H9 (cell line): Measurements from ENCODE around the gene TEC. TPM values are rescaled to one million over a fixed set of nuclear protein-coding genes. Genes with fewer than 3 reads are reported as not detected.

Source experiments
- DNase-seq: peaks from one replicate; pipeline ENCODE4 v3.0.0-alpha.2; 2017
- H2AFZ ChIP-seq: one replicate; pipeline ENCODE4 v1.6.1; 2013; ENCODE audit warnings: mild to moderate bottlenecking, low read length, control low read depth, moderate library complexity
- H2AK5ac ChIP-seq: 2 replicates; pipeline ENCODE4 v1.6.1; 2013; ENCODE audit warnings: low read length, control low read depth, mixed read lengths; ENCODE audit not compliant: insufficient read length
- H2BK120ac ChIP-seq: one replicate; pipeline ENCODE4 v1.6.1; 2013; ENCODE audit warnings: low read depth, mild to moderate bottlenecking, low read length, control low read depth, inconsistent platforms; ENCODE audit not compliant: poor library complexity, severe bottlenecking
- H2BK12ac ChIP-seq: 2 replicates; pipeline ENCODE4 v1.6.1; 2013; ENCODE audit warnings: low read length, control low read depth, mixed read lengths, low read depth; ENCODE audit not compliant: insufficient read length
- H2BK15ac ChIP-seq: 2 replicates; pipeline ENCODE4 v1.6.1; 2013; ENCODE audit warnings: low read depth, low read length, control low read depth
- H2BK20ac ChIP-seq: one replicate; pipeline ENCODE4 v1.6.1; 2013; ENCODE audit warnings: low read depth, mild to moderate bottlenecking, low read length, control low read depth, inconsistent platforms; ENCODE audit not compliant: poor library complexity, severe bottlenecking
- H2BK5ac ChIP-seq: 2 replicates; pipeline ENCODE4 v1.6.1; 2013; ENCODE audit warnings: low read length, control low read depth, mixed read lengths; ENCODE audit not compliant: insufficient read length
- H3K14ac ChIP-seq: 2 replicates; pipeline ENCODE4 v1.6.1; 2013; ENCODE audit warnings: low read length, control low read depth; ENCODE audit not compliant: insufficient read depth
- H3K18ac ChIP-seq: 2 replicates; pipeline ENCODE4 v1.6.1; 2013; ENCODE audit warnings: low read depth, mild to moderate bottlenecking, mixed read lengths, low read length, control low read depth; ENCODE audit not compliant: insufficient read length
- H3K23ac ChIP-seq: 2 replicates; pipeline ENCODE4 v1.6.1; 2013; ENCODE audit warnings: low read length, control low read depth, mixed read lengths, low read depth; ENCODE audit not compliant: insufficient read length
- H3K23me2 ChIP-seq: 2 replicates; pipeline ENCODE4 v1.6.1; 2013; ENCODE audit warnings: low read depth, mild to moderate bottlenecking, mixed read lengths, low read length, control low read depth; ENCODE audit not compliant: insufficient read length, poor library complexity, severe bottlenecking
- H3K27ac ChIP-seq: 2 replicates; pipeline ENCODE4 v1.5.1; 2013; ENCODE audit warnings: low read length, control low read depth, mixed read lengths, low read depth; ENCODE audit not compliant: insufficient read length
- H3K27me3 ChIP-seq: 2 replicates; pipeline ENCODE4 v1.6.1; 2013; ENCODE audit warnings: low read length, control low read depth, inconsistent platforms; ENCODE audit not compliant: insufficient read depth
- H3K4ac ChIP-seq: 2 replicates; pipeline ENCODE4 v1.6.1; 2013; ENCODE audit warnings: low read depth, mild to moderate bottlenecking, control low read depth, inconsistent platforms, low read length, moderate library complexity
- H3K4me1 ChIP-seq: 2 replicates; pipeline ENCODE4 v1.6.1; 2013; ENCODE audit warnings: low read length, control low read depth, inconsistent platforms; ENCODE audit not compliant: insufficient read depth
- H3K4me2 ChIP-seq: 2 replicates; pipeline ENCODE4 v1.6.1; 2013; ENCODE audit warnings: low read length, control low read depth, mixed read lengths; ENCODE audit not compliant: insufficient read length, insufficient read depth
- H3K56ac ChIP-seq: 2 replicates; pipeline ENCODE4 v1.6.1; 2013; ENCODE audit warnings: low read depth, mild to moderate bottlenecking, mixed read lengths, low read length, control low read depth; ENCODE audit not compliant: insufficient read length
- H3K79me1 ChIP-seq: 2 replicates; pipeline ENCODE4 v1.6.1; 2013; ENCODE audit warnings: low read depth, mild to moderate bottlenecking, moderate library complexity, low read length, control low read depth, inconsistent platforms; ENCODE audit not compliant: insufficient read depth, poor library complexity, severe bottlenecking
- H3K79me2 ChIP-seq: 2 replicates; pipeline ENCODE4 v1.6.1; 2013; ENCODE audit warnings: low read length, control low read depth, inconsistent platforms; ENCODE audit not compliant: insufficient read depth
- H3K9ac ChIP-seq: 2 replicates; pipeline ENCODE4 v1.6.1; 2013; ENCODE audit warnings: low read length, control low read depth, mixed read lengths; ENCODE audit not compliant: insufficient read length; ENCODE audit errors: extremely low read depth
- H3K9me3 ChIP-seq: one replicate; pipeline ENCODE4 v1.6.1; 2013; ENCODE audit warnings: low read depth, low read length, inconsistent platforms; ENCODE audit not compliant: control insufficient read depth
- H3T11ph ChIP-seq: one replicate; pipeline ENCODE4 v1.6.1; 2013; ENCODE audit warnings: mild to moderate bottlenecking, low read length, control low read depth, inconsistent platforms
- H4K20me1 ChIP-seq: one replicate; pipeline ENCODE4 v1.6.1; 2013; ENCODE audit not compliant: control insufficient read depth, insufficient read length, insufficient read depth
- H4K5ac ChIP-seq: 2 replicates; pipeline ENCODE4 v1.6.1; 2013; ENCODE audit warnings: low read depth, mild to moderate bottlenecking, mixed read lengths, low read length, control low read depth; ENCODE audit not compliant: insufficient read length
- H4K8ac ChIP-seq: replicated peaks from 2 replicates; pipeline ENCODE4 v1.6.1; 2013; ENCODE audit warnings: low read length, control low read depth, mixed read lengths, low read depth; ENCODE audit not compliant: insufficient read length
- H4K91ac ChIP-seq: 2 replicates; pipeline ENCODE4 v1.6.1; 2013; ENCODE audit warnings: low read depth, mild to moderate bottlenecking, moderate library complexity, mixed read lengths, low read length, control low read depth; ENCODE audit not compliant: insufficient read length
- H3K27ac Mint-ChIP-seq, 3 experiments: 2 replicates in 2 of 3; 3 replicates in 1 of 3; pipeline ENCODE4 v1.8.0; 2020 to 2021; ENCODE audit warnings: mixed read lengths in 3 of 3, mild to moderate bottlenecking in 1 of 3, moderate library complexity in 1 of 3
- H3K27me3 Mint-ChIP-seq: 2 replicates; pipeline ENCODE4 v1.8.0; 2021; ENCODE audit warnings: low read depth, mild to moderate bottlenecking, moderate library complexity, mixed read lengths
- H3K36me3 Mint-ChIP-seq, 3 experiments: 2 replicates in 2 of 3; 3 replicates in 1 of 3; pipeline ENCODE4 v1.8.0; 2020 to 2021; ENCODE audit warnings: low read depth in 3 of 3, mixed read lengths in 3 of 3; ENCODE audit not compliant: insufficient read depth in 1 of 3
- H3K4me1 Mint-ChIP-seq, 2 experiments: 2 replicates each; pipeline ENCODE4 v1.8.0; 2020; ENCODE audit warnings: mixed read lengths in 2 of 2
- H3K4me3 Mint-ChIP-seq, 2 experiments: 2 replicates in 1 of 2; 3 replicates in 1 of 2; pipeline ENCODE4 v1.8.0; 2020 to 2021; ENCODE audit warnings: mild to moderate bottlenecking in 2 of 2, mixed read lengths in 2 of 2, moderate library complexity in 1 of 2
- H3K9me3 Mint-ChIP-seq, 2 experiments: 2 replicates in 1 of 2; 3 replicates in 1 of 2; pipeline ENCODE4 v1.8.0; 2020; ENCODE audit warnings: mild to moderate bottlenecking in 2 of 2, mixed read lengths in 2 of 2, moderate library complexity in 1 of 2
- WGBS: extraction: QIAGEN DNeasy Blood & Tissue Kit; methylation state at CpG from one replicate; pipeline ENCODE4 v1.1.7; 2013; ENCODE audit warnings: missing lambda C conversion rate, low lambda C conversion rate, mixed read lengths; ENCODE audit not compliant: insufficient read length; ENCODE audit errors: extremely low coverage; 5-methylcytosine and 5-hydroxymethylcytosine counted together
- total RNA-seq: library from RNA; stranded (reverse); gene quantifications from 2 replicates; pipeline ENCODE4 v1.2.1, GENCODE V29; 2021
- TF ChIP-seq, protein P1 (sequence below): fragments of 200-600 bp; sonication (generic); conservative IDR thresholded peaks from 3 replicates; pipeline ENCODE4 v1.8.0; 2021; ENCODE audit warnings: antibody characterized with exemption, mild to moderate bottlenecking

Gene TEC
- total RNA-seq, 1 experiment from 2014 or later, result 1.8 TPM

DNA sequence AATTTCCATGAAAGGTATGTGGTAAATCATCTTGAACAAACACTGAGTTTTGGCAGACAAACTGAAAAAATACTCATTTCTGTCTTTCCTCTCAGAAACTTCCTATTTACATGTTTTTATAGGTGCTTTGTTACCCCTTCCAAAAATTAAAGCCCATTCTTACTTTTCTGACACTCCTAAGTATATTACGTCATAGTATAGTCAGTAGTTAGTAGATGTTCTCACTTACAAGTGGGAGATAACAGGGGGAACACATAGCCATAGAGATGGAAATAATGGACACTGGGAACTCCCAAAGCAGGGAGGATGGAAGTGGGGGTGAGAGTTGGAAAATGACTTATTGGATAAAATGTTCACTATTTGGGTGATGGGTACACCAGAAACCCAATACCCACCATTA lies 164.4 kb downstream of the TEC start:
- Mint-ChIP-seq H3K4me3 (no peak overlapping the region), H3K9me3 (no peaks in the 10 kb centered on the region), H3K27me3 (no peaks in the 10 kb centered on the region), H3K4me1 (peaks cover 10 to 15% of the 10 kb centered on the region in 2 experiments), H3K36me3 (no peaks in the 10 kb centered on the region), H3K27ac (no peak overlapping the region)
- Histone ChIP-seq H2BK5ac (no peak overlapping the region), H3K18ac (no peak overlapping the region), H3T11ph (no peak overlapping the region), H2BK15ac (no peak overlapping the region), H2BK20ac (no peak overlapping the region), H3K79me2 (no peaks in the 10 kb centered on the region), H3K27me3 (no peaks in the 10 kb centered on the region), H3K14ac (no peak overlapping the region), H2BK12ac (no peak overlapping the region), H3K4me2 (no peak overlapping the region), H3K9me3 (no peaks in the 10 kb centered on the region), H3K79me1 (no peaks in the 10 kb centered on the region), H4K5ac (no peak overlapping the region), H2BK120ac (no peak overlapping the region), H4K8ac (no peak overlapping the region), H3K56ac (no peak overlapping the region), H3K23ac (no peak overlapping the region), H2AK5ac (no peak overlapping the region), H2AFZ (no peak overlapping the region), H3K4me1 (no peaks in the 10 kb centered on the region), H3K27ac (no peak overlapping the region), H3K9ac (no peak overlapping the region), H4K91ac (no peak overlapping the region), H3K4ac (no peak overlapping the region), H4K20me1 (no peaks in the 10 kb centered on the region), H3K23me2 (no peaks in the 10 kb centered on the region)
- DNase-seq, result no peak
- WGBS, result no CpG with 5 or more reads among the region's 1 CpG
- TF ChIP-seq, protein P1, sequence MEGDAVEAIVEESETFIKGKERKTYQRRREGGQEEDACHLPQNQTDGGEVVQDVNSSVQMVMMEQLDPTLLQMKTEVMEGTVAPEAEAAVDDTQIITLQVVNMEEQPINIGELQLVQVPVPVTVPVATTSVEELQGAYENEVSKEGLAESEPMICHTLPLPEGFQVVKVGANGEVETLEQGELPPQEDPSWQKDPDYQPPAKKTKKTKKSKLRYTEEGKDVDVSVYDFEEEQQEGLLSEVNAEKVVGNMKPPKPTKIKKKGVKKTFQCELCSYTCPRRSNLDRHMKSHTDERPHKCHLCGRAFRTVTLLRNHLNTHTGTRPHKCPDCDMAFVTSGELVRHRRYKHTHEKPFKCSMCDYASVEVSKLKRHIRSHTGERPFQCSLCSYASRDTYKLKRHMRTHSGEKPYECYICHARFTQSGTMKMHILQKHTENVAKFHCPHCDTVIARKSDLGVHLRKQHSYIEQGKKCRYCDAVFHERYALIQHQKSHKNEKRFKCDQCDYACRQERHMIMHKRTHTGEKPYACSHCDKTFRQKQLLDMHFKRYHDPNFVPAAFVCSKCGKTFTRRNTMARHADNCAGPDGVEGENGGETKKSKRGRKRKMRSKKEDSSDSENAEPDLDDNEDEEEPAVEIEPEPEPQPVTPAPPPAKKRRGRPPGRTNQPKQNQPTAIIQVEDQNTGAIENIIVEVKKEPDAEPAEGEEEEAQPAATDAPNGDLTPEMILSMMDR, result no peak
